Right lobe of liver (tissue), 4 donors: Measurements from ENCODE around the gene ZCCHC13.

Experiments
- CTCF ChIP-seq, 4 donors: fragments of 200-600 bp in 3 of 4; fragments of 450-650 bp in 1 of 4; IDR thresholded peaks; one replicate each; pipeline versions ENCODE4 v1.5.1 to v1.8.0; 2016 to 2022; ENCODE audit warnings: antibody characterized with exemption in 4 of 4, mild to moderate bottlenecking in 2 of 4
- POLR2A ChIP-seq: fragments of 450-650 bp; IDR thresholded peaks from one replicate; pipeline ENCODE4 v1.6.1; 2017; ENCODE audit warnings: antibody characterized with exemption, mild to moderate bottlenecking
- donor health status: DM: no; HTN: no; CAD: no.
- donor health status: DM: no; HTN: no; CAD: no.
- donor health status: DM: no; HTN: yes; CAD: no.

GRCh38 chrX:74338852-74339251, 34.9 kb downstream of the ZCCHC13 start:
- TF ChIP-seq CTCF (IDR thresholded peaks at IDR 0.05) (no peak), POLR2A (no peak)
